ENCODE results near the gene SLC16A11. TPM values are rescaled to one million over a fixed set of nuclear protein-coding genes. Genes with fewer than 3 reads are reported as not detected.

SLC16A11 gene
- total RNA-seq, result not detected in 2 replicates

GRCh38 chr17:7043497-7044198, at the start of gene SLC16A11:
TSS of gene SLC16A11 (minus strand) at chr17:7044092. CDS start at chr17:7043513, 579 bp downstream.

GRCh38 chr17:7079581-7080455, 35.9 kb upstream of the SLC16A11 start, which contains the start of gene CLEC10A:
TSS of gene CLEC10A (minus strand) at chr17:7080251. CDS start at chr17:7078812, 1,439 bp downstream.

GRCh38 chr17:7035591-7036368, 8.1 kb downstream of the SLC16A11 start, which contains the start of gene SLC16A13:
TSS of gene SLC16A13 (plus strand) at chr17:7036015. CDS start at chr17:7036383, 368 bp downstream.

GRCh38 chr17:7022781-7023571, 20.9 kb downstream of the SLC16A11 start, which contains the start of gene BCL6B:
TSS of gene BCL6B (plus strand) at chr17:7023050. CDS start at chr17:7023672, 622 bp downstream.

GRCh38 chr17:6995500-6996255, 48.2 kb downstream of the SLC16A11 start, which contains the start of gene ALOX12:
TSS of gene ALOX12 (plus strand) at chr17:6996049. CDS start at chr17:6996118, 69 bp downstream.

Other genes starting within 250 kb of the SLC16A11 start
- gene TEKT1, start 212.4 kb downstream of the SLC16A11 start, total RNA-seq, result not detected in 2 replicates
- not detected in 2 replicates for gene ALOX12, start 48.0 kb downstream of the SLC16A11 start, total RNA-seq
- 235 and 246 TPM in 2 replicates for gene RNASEK, start 31.5 kb downstream of the SLC16A11 start, total RNA-seq
- 0.24 and 1.4 TPM in 2 replicates for gene BCL6B, start 21.0 kb downstream of the SLC16A11 start, total RNA-seq
- gene SLC16A13, start 8.1 kb downstream of the SLC16A11 start, total RNA-seq, result 0.16 and 1.7 TPM in 2 replicates
- gene CLEC10A, start 36.2 kb upstream of the SLC16A11 start, total RNA-seq, result not detected in 2 replicates
- gene ASGR2, start 70.7 kb upstream of the SLC16A11 start, total RNA-seq, result not detected in 2 replicates
- gene ASGR1, start 135.3 kb upstream of the SLC16A11 start, total RNA-seq, result 0.80 and 1.0 TPM in 2 replicates
- gene DLG4, start 175.7 kb upstream of the SLC16A11 start, total RNA-seq, result 11.8 and 18.9 TPM in 2 replicates
- gene ACADVL, start 175.8 kb upstream of the SLC16A11 start, total RNA-seq, result 184 and 242 TPM in 2 replicates
- gene DVL2, start 190.4 kb upstream of the SLC16A11 start, total RNA-seq, result 50.8 and 59.7 TPM in 2 replicates
- gene PHF23, start 195.4 kb upstream of the SLC16A11 start, total RNA-seq, result 55.6 and 63.3 TPM in 2 replicates
- gene GABARAP, start 198.4 kb upstream of the SLC16A11 start, total RNA-seq, result 310 and 533 TPM in 2 replicates
- 64.9 and 130 TPM in 2 replicates for gene CTDNEP1, start 207.6 kb upstream of the SLC16A11 start, total RNA-seq
- gene ELP5, start 208.1 kb upstream of the SLC16A11 start, total RNA-seq, result 34.9 and 40.0 TPM in 2 replicates
- 1.8 and 23.0 TPM in 2 replicates for gene CLDN7, start 218.4 kb upstream of the SLC16A11 start, total RNA-seq
- gene SLC2A4, start 237.6 kb upstream of the SLC16A11 start, total RNA-seq, result 0.13 and 0.96 TPM in 2 replicates